ENCODE measurements around the gene CDK19.
"Not testable (repeated sequence)": the region's sequence is repeated elsewhere in the genome, so short reads cannot be mapped to it uniquely, and the experiment has no call there.

The CDK19 gene

DNA sequence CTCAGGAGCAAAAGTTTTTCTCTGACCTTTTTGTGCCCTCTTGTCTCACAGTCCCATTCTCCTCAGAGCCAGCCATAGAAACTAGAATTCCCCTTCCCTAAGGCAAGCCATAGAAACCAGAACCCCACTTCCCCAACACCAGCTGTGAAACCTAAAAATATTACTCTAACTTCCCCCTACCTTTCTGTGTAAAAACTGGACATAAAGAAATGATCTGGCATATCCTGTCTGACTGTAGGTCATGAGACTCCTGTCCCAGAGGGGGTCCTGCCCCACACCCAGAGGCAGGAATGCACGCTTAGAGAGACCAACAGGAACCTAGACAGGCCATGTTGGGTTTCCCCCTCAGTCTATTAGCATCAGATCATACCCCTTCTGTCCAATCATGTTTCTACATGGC, 198.2 kb downstream of the CDK19 start:
- DNase-seq = no peak

GRCh38 chr6:110615722-110616121, 199.5 kb downstream of the CDK19 start:
- DNase-seq = no peak

GRCh38 chr6:110614586-110614985, 200.7 kb downstream of the CDK19 start:
- DNase-seq = no peak

DNA sequence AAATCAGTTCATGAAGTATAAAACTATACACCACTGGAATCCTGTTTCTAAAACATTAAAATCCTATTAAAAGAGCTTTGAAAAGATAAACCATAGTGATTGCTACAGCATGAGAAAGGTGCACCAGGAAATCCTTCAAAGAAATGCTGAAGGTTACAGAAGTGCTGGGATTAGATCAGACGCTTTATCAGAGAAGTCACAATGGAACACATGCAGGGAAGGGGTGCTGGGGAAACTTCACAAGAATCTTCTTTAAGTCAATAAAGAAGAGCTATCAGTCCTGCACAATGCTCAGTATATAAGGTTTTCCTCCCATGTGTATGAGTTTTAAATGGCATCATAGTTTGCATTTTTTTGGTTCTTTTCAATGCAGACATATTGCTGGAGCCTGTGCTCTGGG, 201.2 kb downstream of the CDK19 start:
- no peak for DNase-seq

- no peak for DNase-seq
Observed at GRCh38 chr6:110613356-110613755, 201.9 kb downstream of the CDK19 start.

DNA sequence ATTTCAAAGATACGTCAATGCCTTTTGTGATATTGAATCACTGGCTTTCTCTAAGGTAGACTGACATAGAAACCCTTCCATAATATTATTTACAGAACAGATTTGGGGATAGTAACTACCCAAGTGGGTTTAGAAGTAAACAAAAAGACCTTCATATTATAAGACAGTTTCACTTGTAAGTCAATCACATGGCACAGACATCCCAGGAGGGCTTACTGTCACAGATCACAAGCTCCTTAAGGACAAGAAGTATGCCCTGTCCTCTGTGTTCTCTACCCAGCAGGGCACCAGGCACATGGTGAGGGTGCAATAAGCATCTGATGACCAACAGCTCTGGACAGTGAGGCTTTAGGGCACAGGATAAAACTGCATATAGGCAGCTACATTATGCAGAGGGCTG, 203.0 kb downstream of the CDK19 start:
- no peak for DNase-seq

DNA sequence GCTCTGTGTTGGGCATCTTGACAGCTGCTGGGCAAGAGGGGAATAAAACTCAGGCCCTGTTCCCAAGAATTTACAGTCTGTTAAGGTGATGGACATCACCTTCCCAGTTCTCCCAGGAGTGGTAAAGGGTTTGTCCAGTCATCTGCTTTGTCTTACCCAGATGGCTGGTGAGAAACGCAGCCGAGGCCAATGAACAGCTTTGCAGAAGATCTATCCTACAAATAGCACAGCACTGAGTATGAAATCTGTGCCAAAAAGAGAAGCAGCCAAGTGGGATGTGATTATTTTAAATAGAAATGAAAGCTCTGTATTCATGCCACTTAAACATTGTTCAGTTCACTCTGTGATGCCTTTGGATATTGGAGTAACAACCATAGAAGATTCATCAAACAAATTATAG, 206.2 kb downstream of the CDK19 start:
- no peak for DNase-seq

DNA sequence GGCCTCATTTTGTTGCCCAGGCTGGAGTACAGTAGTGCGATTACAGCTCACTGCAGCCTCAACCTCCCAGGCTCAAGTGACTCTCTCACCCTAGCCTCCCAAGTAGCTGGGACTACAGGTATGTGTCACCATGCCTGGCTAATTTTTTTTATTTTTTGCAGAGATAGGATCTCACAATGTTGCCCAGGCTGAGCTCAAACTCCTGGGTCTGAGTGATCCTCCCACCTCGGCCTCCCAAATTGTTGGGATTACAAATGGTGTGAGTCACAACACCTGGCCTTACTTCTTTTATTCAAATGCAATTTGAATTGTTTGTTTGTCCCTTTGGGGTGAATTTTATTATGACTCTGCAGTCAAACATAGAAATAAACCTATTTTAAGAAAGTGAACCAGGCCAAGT, 207.1 kb downstream of the CDK19 start:
- DNase-seq = no peak

- DNase-seq = no peak
Observed at GRCh38 chr6:110606151-110606550, 209.1 kb downstream of the CDK19 start.

DNA sequence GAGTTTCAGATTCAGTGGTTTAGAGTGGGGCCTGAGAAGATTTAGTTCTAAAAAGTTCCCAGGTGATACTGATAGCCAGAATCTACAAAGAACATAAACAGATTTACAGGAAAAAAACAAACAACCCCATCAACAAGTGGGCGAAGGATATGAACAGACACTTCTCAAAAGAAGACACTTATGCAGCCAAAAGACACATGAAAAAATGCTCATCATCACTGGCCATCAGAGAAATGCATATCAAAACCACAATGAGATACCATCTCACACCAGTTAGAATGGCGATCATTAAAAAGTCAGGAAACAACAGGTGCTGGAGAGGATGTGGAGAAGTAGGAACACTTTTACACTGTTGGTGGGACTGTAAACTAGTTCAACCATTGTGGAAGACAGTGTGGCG, 214.6 kb downstream of the CDK19 start:
- DNase-seq = not testable (repeated sequence)

DNA sequence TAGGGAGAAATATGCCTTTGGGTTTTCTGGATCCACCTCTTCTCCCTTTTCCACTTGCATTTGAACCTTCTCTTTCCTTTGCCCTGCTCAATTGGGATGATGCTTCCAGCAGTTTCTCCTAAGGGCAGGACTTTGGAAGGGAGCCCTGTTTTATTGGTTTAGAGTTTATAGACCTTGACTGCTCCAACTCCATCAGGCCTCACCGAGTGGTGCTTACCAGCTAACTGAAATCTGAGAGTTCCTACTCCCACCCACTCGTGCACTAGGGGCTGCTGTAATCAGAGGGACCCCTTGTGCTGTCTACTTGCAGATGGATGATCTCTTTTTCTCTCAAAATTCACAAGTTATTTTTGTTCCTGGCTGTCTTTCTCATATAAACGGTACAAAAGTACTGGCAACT, 217.5 kb downstream of the CDK19 start:
- no peak for DNase-seq

DNA sequence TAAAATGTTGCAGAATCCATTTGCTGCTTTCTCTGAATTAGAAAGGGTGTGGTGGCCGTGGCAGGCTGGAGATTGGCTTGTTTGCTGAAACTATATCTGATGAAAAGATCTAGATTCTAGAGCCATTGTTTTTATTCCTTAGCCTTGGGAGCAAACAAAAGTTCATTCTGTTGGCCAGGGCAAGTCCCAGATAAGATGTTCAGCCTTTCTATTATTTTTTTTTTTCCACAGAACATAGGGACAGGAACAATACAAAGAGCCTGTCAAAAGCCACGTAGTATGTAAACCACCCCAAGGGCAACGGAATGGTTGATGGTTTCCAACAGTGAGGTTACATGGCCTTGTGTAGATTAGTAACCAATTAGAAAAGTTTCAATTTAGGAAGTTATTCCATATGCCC, 218.9 kb downstream of the CDK19 start:
- DNase-seq = no peak

DNA sequence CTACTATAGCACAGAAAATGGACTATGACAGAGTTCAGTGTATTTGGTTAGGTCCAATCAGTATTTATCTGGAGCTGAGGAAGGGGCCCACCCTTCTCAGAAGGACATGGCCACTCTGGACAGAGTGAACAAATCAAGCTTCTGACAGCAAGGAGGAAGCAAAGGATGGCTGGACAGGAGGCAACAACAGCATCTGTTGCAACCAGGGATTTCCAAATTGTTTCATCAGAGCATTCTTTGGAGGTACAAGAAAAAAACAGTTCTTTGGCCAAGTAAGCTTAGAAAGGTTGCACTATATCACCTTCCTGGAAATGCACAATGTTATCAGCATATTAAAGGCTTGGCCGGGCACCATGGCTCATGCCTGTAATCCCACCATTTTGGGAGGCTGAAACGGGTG, 220.2 kb downstream of the CDK19 start:
- no peak for DNase-seq

DNA sequence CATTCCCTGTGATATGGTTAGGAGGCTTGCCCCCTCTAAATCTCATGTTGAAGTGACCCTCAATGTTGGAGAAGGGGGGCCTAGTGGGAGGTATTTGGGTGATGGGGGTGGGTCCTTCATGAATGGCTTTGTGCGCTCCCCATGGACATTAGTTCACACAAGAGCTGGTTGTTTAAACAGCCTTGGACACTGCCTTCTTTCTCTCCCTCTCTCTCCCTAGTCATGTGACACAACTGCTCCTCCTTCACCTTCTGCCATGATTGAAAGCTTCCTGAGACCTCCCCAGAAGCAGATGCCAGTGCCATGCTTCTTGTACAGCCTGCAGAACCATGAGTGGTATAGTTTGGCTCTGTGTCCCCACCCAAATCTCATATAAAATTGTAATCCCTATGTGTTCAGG, 221.6 kb downstream of the CDK19 start:
- no peak for DNase-seq

DNA sequence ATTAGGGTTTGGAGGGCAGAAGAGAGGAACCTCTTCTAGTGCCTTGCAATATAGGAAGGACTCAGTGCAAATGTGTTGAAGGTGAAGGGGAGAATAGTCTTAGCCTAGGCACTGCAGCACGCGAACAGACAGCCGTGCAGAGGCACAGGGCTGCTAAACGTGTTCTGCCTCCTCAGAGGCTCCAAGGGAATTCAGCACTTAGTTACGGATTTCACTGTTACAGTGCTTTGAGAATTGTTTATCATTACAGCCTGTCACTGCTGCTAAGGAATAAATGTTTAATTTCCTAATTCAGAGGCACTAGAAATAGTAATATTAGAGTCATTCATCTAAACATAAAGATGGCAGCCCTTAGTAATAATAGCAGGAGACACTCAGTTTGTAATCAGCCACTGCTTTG, 222.5 kb downstream of the CDK19 start:
- DNase-seq = no peak

GRCh38 chr6:110590821-110591351, 224.4 kb downstream of the CDK19 start:
- DNase-seq = no peak

GRCh38 chr6:110589865-110590513, 225.3 kb downstream of the CDK19 start:
- DNase-seq = no peak

GRCh38 chr6:110587328-110587727, 227.9 kb downstream of the CDK19 start:
- no peak for DNase-seq

- DNase-seq = no peak
Observed at GRCh38 chr6:110581679-110582078, 233.6 kb downstream of the CDK19 start.

- DNase-seq = not testable (repeated sequence)
Observed at GRCh38 chr6:110577596-110578167, 237.6 kb downstream of the CDK19 start.

- DNase-seq = no peak
Observed at GRCh38 chr6:110575925-110576463, 239.3 kb downstream of the CDK19 start.

GRCh38 chr6:110574817-110575216, 240.5 kb downstream of the CDK19 start:
- no peak for DNase-seq

DNA sequence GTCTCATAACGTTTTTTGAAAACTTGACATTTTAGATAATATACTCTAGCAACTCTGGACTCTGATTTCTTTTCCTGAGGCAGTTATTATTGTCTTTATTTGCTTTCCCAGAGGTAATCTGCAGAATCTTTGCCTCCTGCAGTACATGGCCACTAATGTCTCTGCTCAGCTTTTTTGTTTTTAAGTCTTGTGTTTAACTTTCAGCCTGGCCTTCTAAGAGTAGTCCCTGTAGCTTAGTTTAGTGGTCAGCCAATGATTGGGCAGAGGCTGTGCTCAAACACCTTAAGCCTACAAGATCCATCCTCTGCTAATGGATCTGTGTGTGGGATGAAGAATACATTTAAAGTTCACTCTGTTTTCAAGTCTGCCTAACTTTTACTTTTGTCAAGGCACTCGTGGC, 241.7 kb downstream of the CDK19 start:
- no peak for DNase-seq

DNA sequence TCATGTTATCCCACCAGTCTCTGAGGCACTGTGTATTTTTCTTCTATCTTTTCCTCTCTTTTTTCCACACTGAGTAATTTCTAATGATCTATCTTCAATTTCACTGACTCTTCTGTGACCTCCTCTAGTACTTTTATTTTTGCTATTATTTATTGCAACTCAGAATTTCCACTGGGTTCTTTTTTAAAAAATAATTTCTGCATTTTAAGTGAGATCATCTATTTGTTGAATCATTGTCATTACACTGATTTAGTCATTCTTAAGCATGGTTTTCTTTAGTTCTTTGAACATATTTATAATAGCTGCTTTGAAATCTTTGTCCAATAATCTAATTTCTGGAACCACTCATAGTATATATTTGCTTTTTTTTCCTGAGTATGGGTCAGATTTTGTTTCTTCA, 242.1 kb downstream of the CDK19 start:
- DNase-seq = no peak
